ENCODE results near the gene CREB5. TPM values are rescaled to one million over a fixed set of nuclear protein-coding genes. Genes with fewer than 3 reads are reported as not detected.

CREB5 gene
- total RNA-seq, 2 experiments from 2014 or later, result 1.2 to 1.5 TPM

DNA sequence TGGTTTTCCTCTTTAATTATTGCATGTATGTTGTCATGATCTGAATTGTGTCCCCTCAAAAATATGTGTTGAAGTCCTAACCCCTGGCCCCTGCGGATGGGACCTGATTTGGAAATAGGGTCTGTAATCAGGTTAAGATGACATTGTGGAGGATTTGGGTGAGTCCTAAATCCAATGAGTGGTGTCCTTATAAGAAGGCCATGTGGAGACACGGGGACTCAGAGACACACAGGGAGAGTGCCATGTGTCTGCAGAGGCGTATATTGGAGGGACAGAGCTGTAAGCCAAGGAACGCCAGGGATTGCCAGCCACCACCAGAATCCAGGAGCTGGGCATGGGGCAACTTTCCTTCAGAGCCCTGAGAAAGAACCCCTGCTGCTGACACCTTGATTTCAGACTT is 171.9 kb downstream of the CREB5 start:
- ATAC-seq (no peak), DNase-seq (no peak)
- Mint-ChIP-seq H3K4me1 (ENCODE audit: low read depth) (no peaks in the 10 kb centered on the region), H3K9me3 (no peaks in the 10 kb centered on the region), H3K27me3 (peaks cover 2% of the 10 kb centered on the region), H3K36me3 (ENCODE audit: low read depth) (no peaks in the 10 kb centered on the region), H3K27ac (no peak overlapping the region), H3K4me3 (no peak overlapping the region)
- TF ChIP-seq, protein P1, sequence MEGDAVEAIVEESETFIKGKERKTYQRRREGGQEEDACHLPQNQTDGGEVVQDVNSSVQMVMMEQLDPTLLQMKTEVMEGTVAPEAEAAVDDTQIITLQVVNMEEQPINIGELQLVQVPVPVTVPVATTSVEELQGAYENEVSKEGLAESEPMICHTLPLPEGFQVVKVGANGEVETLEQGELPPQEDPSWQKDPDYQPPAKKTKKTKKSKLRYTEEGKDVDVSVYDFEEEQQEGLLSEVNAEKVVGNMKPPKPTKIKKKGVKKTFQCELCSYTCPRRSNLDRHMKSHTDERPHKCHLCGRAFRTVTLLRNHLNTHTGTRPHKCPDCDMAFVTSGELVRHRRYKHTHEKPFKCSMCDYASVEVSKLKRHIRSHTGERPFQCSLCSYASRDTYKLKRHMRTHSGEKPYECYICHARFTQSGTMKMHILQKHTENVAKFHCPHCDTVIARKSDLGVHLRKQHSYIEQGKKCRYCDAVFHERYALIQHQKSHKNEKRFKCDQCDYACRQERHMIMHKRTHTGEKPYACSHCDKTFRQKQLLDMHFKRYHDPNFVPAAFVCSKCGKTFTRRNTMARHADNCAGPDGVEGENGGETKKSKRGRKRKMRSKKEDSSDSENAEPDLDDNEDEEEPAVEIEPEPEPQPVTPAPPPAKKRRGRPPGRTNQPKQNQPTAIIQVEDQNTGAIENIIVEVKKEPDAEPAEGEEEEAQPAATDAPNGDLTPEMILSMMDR (IDR thresholded peaks at IDR 0.05), result no peak
- CTCF ChIA-PET, result no interaction called here
- POLR2A ChIA-PET, result no interaction called here
- intact Hi-C loops (cut with micrococcal nuclease), result no loop called here

DNA sequence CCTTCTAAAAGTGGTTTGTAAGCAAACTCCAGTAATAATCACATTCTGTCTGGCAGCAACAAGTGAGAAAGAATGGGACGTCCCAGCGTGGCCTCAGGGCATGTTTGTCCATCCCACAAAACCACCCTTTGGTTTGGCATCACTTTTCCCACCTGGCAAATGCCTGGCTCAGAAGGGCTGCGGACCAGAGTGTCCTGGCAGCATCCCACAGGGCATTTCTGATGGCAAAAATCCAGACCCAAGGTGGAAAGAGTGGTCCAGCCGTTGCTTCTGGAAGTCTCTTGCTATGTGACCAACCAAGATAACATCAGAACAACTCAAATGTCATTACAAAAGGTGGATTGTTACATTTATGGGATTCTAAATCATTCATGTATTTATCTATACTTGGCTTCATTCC is 174.4 kb downstream of the CREB5 start:
- H3K9me3 Mint-ChIP-seq, result no peaks in the 10 kb centered on the region
- H3K36me3 Mint-ChIP-seq (ENCODE audit: low read depth), result no peaks in the 10 kb centered on the region
- intact Hi-C loops (cut with micrococcal nuclease), result no loop called here
- peaks cover 2% of the 10 kb centered on the region for H3K27me3 Mint-ChIP-seq
- ATAC-seq, result no peak
- DNase-seq, result no peak
- H3K4me3 Mint-ChIP-seq, result no peak overlapping the region
- H3K4me1 Mint-ChIP-seq (ENCODE audit: low read depth), result peaks cover 9% of the 10 kb centered on the region
- ChIA-PET POLR2A (no interaction called here), CTCF (no interaction called here)
- TF ChIP-seq, protein P1 (IDR thresholded peaks at IDR 0.05), result no peak
- H3K27ac Mint-ChIP-seq, result no peak overlapping the region

DNA sequence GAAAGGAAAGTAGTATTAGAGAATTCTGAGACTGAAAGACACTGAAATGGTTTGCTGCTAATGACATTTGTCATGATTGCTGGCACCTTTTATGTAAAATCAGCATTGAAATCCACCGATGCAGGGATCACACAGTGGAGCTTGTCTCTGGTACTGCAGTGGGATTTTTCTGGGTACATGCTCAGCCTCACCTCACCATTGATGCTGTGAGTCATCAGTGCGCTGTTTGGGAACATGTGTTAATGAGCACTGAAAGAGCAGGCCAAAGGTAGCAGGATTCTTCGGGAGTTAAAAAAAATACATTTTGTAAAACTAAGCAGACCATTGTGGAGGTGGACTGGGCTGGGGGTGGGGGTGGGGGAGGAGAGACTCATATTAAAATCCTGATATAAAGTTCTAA is 174.9 kb downstream of the CREB5 start:
- ATAC-seq (no peak), DNase-seq (no peak)
- H3K4me1 Mint-ChIP-seq (ENCODE audit: low read depth), result peaks cover 9% of the 10 kb centered on the region
- peaks cover 2% of the 10 kb centered on the region for H3K27me3 Mint-ChIP-seq
- ChIA-PET CTCF (no interaction called here), POLR2A (no interaction called here)
- H3K9me3 Mint-ChIP-seq, result no peaks in the 10 kb centered on the region
- no peaks in the 10 kb centered on the region for H3K36me3 Mint-ChIP-seq (ENCODE audit: low read depth)
- intact Hi-C loops (cut with micrococcal nuclease), result no loop called here
- H3K4me3 Mint-ChIP-seq, result no peak overlapping the region
- TF ChIP-seq, protein P1 (IDR thresholded peaks at IDR 0.05), result no peak
- H3K27ac Mint-ChIP-seq, result no peak overlapping the region

DNA sequence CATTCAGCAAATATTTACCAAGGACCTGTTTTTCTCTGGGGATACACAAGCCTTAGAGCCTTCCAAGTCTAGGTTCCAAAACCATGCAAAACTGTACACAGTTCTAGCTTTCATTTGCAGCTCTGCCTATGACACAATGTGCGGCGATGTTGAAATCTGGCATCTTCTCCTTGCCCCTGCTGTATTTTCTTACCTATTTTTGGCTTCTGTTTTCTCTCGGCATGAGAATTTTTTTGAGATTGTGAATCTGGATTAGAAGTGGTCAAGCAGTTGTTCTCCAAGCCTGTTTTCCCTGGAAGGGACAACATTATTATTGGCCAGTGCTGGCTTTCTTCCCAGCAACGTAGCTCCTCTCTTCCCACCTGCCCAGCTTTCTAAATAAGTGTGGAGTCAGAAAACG is 176.3 kb downstream of the CREB5 start:
- H3K36me3 Mint-ChIP-seq (ENCODE audit: low read depth), result no peaks in the 10 kb centered on the region
- intact Hi-C loops (cut with micrococcal nuclease), result no loop called here
- H3K27ac Mint-ChIP-seq, result no peak overlapping the region
- CTCF ChIA-PET, result no interaction called here
- no peak for ATAC-seq
- POLR2A ChIA-PET, result interaction anchor here (0.7 kb wide), 1 partner anchor 1048 kb away, joined by 3 read pairs; no protein-coding TSS in a partner anchor
- DNase-seq, result no peak
- peaks cover 4% of the 10 kb centered on the region for H3K27me3 Mint-ChIP-seq
- H3K9me3 Mint-ChIP-seq, result no peaks in the 10 kb centered on the region
- H3K4me3 Mint-ChIP-seq, result no peak overlapping the region
- TF ChIP-seq, protein P1 (IDR thresholded peaks at IDR 0.05), result no peak
- H3K4me1 Mint-ChIP-seq (ENCODE audit: low read depth), result peaks cover 9% of the 10 kb centered on the region

DNA sequence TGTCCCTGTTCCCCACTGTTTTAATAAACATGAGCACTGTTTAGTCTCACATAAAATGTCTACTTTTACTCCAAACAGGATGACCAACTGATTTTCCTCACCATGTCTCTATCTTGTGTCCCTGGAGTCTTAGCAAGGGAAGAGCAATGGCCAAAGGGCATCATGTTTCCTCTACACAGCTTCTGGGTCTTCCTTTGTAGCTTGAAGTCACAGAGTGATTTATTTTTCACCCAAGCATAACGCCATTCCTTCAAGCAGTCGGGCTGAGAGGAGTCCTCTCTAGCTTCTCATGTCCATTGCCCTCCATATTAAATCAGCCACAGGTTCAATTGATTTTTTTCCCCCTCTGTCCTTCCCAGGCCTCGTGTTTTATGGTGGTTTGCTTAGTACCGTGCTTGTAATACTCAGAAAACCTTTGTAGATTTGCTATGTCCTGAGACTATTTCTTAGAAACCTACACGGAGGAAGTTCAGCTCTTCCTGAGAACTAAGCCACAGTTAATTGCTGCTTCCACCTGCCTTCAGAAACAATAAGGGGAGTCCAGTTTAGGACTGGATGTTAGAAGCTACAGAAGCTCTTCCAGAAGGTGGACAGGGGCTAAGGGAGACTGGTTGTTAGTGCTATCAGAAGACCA is 178.8 kb downstream of the CREB5 start:
- POLR2A ChIA-PET, result no interaction called here
- Mint-ChIP-seq H3K4me3 (no peak overlapping the region), H3K36me3 (ENCODE audit: low read depth) (no peaks in the 10 kb centered on the region), H3K4me1 (ENCODE audit: low read depth) (peaks cover 9% of the 10 kb centered on the region), H3K9me3 (no peaks in the 10 kb centered on the region), H3K27me3 (peaks cover 1% of the 10 kb centered on the region), H3K27ac (no peak overlapping the region)
- DNase-seq (no peak), ATAC-seq (no peak)
- intact Hi-C loops (cut with micrococcal nuclease), result no loop called here
- TF ChIP-seq, protein P1 (IDR thresholded peaks at IDR 0.05), result no peak
- CTCF ChIA-PET, result interaction anchor here (1.0 to 1.3 kb wide), 2 partner anchors 19 to 294 kb away, joined by 3 read pairs; no protein-coding TSS in a partner anchor
